ENCODE measurements around the gene TPH1. TPM values are rescaled to one million over a fixed set of nuclear protein-coding genes. Genes with fewer than 3 reads are reported as not detected.

Gene TPH1
- total RNA-seq, 1 experiment from 2014 or later, result 0.32 TPM

- no peak for DNase-seq
- POLR2A ChIA-PET, result no interaction called here
- BruUV-seq (replicated peaks), result no TSS peak
- H3K9me3 ChIP-seq, result 0 out of 2 replicates have a peak, but pooled peaks cover 2% of the 10 kb centered on the region
- no peak overlapping the region for H3K4me3 ChIP-seq (ENCODE audit: low read depth, low read length)
- intact Hi-C loops (cut with micrococcal nuclease; ENCODE audit: unreplicated experiment), result no loop called here
- H3K27ac Mint-ChIP-seq (ENCODE audit: unreplicated experiment), result no peak overlapping the region
- no peak overlapping the region for H3K4me3 Mint-ChIP-seq (ENCODE audit: unreplicated experiment)
- peaks cover 10% of the 10 kb centered on the region for H3K27me3 Mint-ChIP-seq (ENCODE audit: insufficient read depth, unreplicated experiment)
- CTCF ChIA-PET, result no interaction called here
- TF ChIP-seq, protein P1, sequence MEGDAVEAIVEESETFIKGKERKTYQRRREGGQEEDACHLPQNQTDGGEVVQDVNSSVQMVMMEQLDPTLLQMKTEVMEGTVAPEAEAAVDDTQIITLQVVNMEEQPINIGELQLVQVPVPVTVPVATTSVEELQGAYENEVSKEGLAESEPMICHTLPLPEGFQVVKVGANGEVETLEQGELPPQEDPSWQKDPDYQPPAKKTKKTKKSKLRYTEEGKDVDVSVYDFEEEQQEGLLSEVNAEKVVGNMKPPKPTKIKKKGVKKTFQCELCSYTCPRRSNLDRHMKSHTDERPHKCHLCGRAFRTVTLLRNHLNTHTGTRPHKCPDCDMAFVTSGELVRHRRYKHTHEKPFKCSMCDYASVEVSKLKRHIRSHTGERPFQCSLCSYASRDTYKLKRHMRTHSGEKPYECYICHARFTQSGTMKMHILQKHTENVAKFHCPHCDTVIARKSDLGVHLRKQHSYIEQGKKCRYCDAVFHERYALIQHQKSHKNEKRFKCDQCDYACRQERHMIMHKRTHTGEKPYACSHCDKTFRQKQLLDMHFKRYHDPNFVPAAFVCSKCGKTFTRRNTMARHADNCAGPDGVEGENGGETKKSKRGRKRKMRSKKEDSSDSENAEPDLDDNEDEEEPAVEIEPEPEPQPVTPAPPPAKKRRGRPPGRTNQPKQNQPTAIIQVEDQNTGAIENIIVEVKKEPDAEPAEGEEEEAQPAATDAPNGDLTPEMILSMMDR (IDR thresholded peaks at IDR 0.05; ENCODE audit: insufficient read depth in 1 of 2, low read depth in 1 of 2, low read length in 1 of 2, severe bottlenecking in 1 of 2, unreplicated experiment in 1 of 2), result peak in 1 of 2 experiments; percentile 5
- no peaks in the 10 kb centered on the region for H3K9me3 Mint-ChIP-seq (ENCODE audit: unreplicated experiment)
- 0 out of 2 replicates have a peak, but pooled peaks cover 9% of the 10 kb centered on the region for H3K4me1 ChIP-seq
- H3K36me3 ChIP-seq (ENCODE audit: control insufficient read depth, insufficient read depth, low read length), result no peaks in the 10 kb centered on the region
- H3K27me3 ChIP-seq (replicated peaks; ENCODE audit: control insufficient read depth, insufficient read depth, low read length), result no peaks in the 10 kb centered on the region; the same call in 1 of the 2 replicates
- peaks cover 17% of the 10 kb centered on the region for H3K4me1 Mint-ChIP-seq (ENCODE audit: low read depth, unreplicated experiment)
- H3K36me3 Mint-ChIP-seq (ENCODE audit: insufficient read depth, unreplicated experiment), result peaks cover 5% of the 10 kb centered on the region
Observed at GRCh38 chr11:18016789-18017188, 29.3 kb downstream of the TPH1 start.

GRCh38 chr11:18014876-18015275 lies 31.2 kb downstream of the TPH1 start:
- Histone ChIP-seq H3K27me3 (replicated peaks; ENCODE audit: control insufficient read depth, insufficient read depth, low read length) (no peaks in the 10 kb centered on the region; the same call in 1 of the 2 replicates), H3K4me1 (0 out of 2 replicates have a peak, but pooled peaks cover 9% of the 10 kb centered on the region), H3K4me3 (ENCODE audit: low read depth, low read length) (no peak overlapping the region), H3K36me3 (ENCODE audit: control insufficient read depth, insufficient read depth, low read length) (no peaks in the 10 kb centered on the region), H3K9me3 (0 out of 2 replicates have a peak, but pooled peaks cover 2% of the 10 kb centered on the region)
- CTCF ChIA-PET, result no interaction called here
- Mint-ChIP-seq H3K4me3 (ENCODE audit: unreplicated experiment) (no peak overlapping the region), H3K27ac (ENCODE audit: unreplicated experiment) (no peak overlapping the region), H3K36me3 (ENCODE audit: insufficient read depth, unreplicated experiment) (peaks cover 5% of the 10 kb centered on the region), H3K9me3 (ENCODE audit: unreplicated experiment) (no peaks in the 10 kb centered on the region), H3K4me1 (ENCODE audit: low read depth, unreplicated experiment) (peaks cover 20% of the 10 kb centered on the region), H3K27me3 (ENCODE audit: insufficient read depth, unreplicated experiment) (peaks cover 10% of the 10 kb centered on the region)
- POLR2A ChIA-PET, result no interaction called here
- DNase-seq, result no peak
- intact Hi-C loops (cut with micrococcal nuclease; ENCODE audit: unreplicated experiment), result no loop called here
- BruUV-seq (replicated peaks), result no TSS peak
- TF ChIP-seq, protein P1 (IDR thresholded peaks at IDR 0.05; ENCODE audit: insufficient read depth in 1 of 2, low read depth in 1 of 2, low read length in 1 of 2, severe bottlenecking in 1 of 2, unreplicated experiment in 1 of 2), result no peak

- 0 out of 2 replicates have a peak, but pooled peaks cover 2% of the 10 kb centered on the region for H3K9me3 ChIP-seq
- no peaks in the 10 kb centered on the region for H3K27me3 ChIP-seq (replicated peaks; ENCODE audit: control insufficient read depth, insufficient read depth, low read length)
- peak in 1 of 2 experiments; percentile 14 for DNase-seq
- Mint-ChIP-seq H3K4me1 (ENCODE audit: low read depth, unreplicated experiment) (peaks cover 18% of the 10 kb centered on the region), H3K4me3 (ENCODE audit: unreplicated experiment) (peak overlapping the region; percentile 80), H3K9me3 (ENCODE audit: unreplicated experiment) (no peaks in the 10 kb centered on the region), H3K27me3 (ENCODE audit: insufficient read depth, unreplicated experiment) (peaks cover 8% of the 10 kb centered on the region), H3K36me3 (ENCODE audit: insufficient read depth, unreplicated experiment) (peaks cover 5% of the 10 kb centered on the region), H3K27ac (ENCODE audit: unreplicated experiment) (peak overlapping the region; percentile 14)
- TF ChIP-seq, protein P1 (IDR thresholded peaks at IDR 0.05; ENCODE audit: insufficient read depth in 1 of 2, low read depth in 1 of 2, low read length in 1 of 2, severe bottlenecking in 1 of 2, unreplicated experiment in 1 of 2), result peak in 1 of 2 experiments; percentile 19
- intact Hi-C loops (cut with micrococcal nuclease; ENCODE audit: unreplicated experiment), result loop anchor here (1.0 kb wide), 2 partner anchors 22 to 92 kb away; partner anchors contain the start of gene SAAL1
- no peaks in the 10 kb centered on the region for H3K36me3 ChIP-seq (ENCODE audit: control insufficient read depth, insufficient read depth, low read length)
- H3K4me1 ChIP-seq, result 0 out of 2 replicates have a peak, but pooled peaks cover 9% of the 10 kb centered on the region
- POLR2A ChIA-PET, result no interaction called here
- no TSS peak for BruUV-seq (replicated peaks)
- peak overlapping the region; percentile 54 for H3K4me3 ChIP-seq (ENCODE audit: low read depth, low read length)
- CTCF ChIA-PET, result interaction anchor here (1.0 to 1.2 kb wide), 3 partner anchors 9 to 92 kb away, joined by 3 to 6 read pairs (median 4); partner anchors contain the start of gene SAAL1
Observed at GRCh38 chr11:18013790-18014507, 32.1 kb downstream of the TPH1 start.
